CD4-positive, alpha-beta memory T cell (primary cell): ENCODE results near the gene LPP. TPM values are rescaled to one million over a fixed set of nuclear protein-coding genes. Genes with fewer than 3 reads are reported as not detected.
"Not testable (repeated sequence)": the region's sequence is repeated elsewhere in the genome, so short reads cannot be mapped to it uniquely, and the experiment has no call there.

Experiments
- CTCF ChIA-PET: fragments of 350-600 bp; sonication (Branson Sonifier 250); formaldehyde crosslinking; loops from one replicate; lab custom pipeline; 2021; ENCODE audit warnings: inconsistent platforms; ENCODE audit not compliant: partially characterized antibody; lab: Charles Lee
- POLR2A ChIA-PET: fragments of 350-600 bp; sonication (Branson Sonifier 250); formaldehyde crosslinking; loops from one replicate; lab custom pipeline; 2021; ENCODE audit not compliant: partially characterized antibody; lab: Charles Lee
- DNase-seq, 5 donors: peaks; one replicate each; pipeline versions ENCODE4 v3.0.0 to v3.0.0-alpha.2; 2020 to 2022; ENCODE audit warnings: mixed read lengths in 1 of 5
- H3K27ac ChIP-seq: one replicate; pipeline ENCODE4 v1.7.0; 2013; ENCODE audit warnings: low read depth, low read length
- H3K27me3 ChIP-seq: 2 replicates; pipeline ENCODE4 v1.7.0; 2013; ENCODE audit warnings: mild to moderate bottlenecking, low read length, moderate library complexity; ENCODE audit not compliant: insufficient read depth
- H3K36me3 ChIP-seq: 2 replicates; pipeline ENCODE4 v1.7.0; 2013; ENCODE audit warnings: mild to moderate bottlenecking, low read length, moderate library complexity; ENCODE audit not compliant: insufficient read depth
- H3K4me1 ChIP-seq: 2 replicates; pipeline ENCODE4 v1.7.0; 2013; ENCODE audit warnings: mild to moderate bottlenecking, low read length, moderate library complexity; ENCODE audit not compliant: insufficient read depth
- H3K4me3 ChIP-seq, 2 donors: one replicate each; pipeline ENCODE4 v1.7.0; 2013; ENCODE audit warnings: low read length in 2 of 2, mild to moderate bottlenecking in 1 of 2
- H3K9me3 ChIP-seq, 2 donors: one replicate each; pipeline ENCODE4 v1.7.0; 2013; ENCODE audit warnings: low read length in 2 of 2, control low read depth in 1 of 2; ENCODE audit not compliant: control insufficient read depth in 1 of 2
- H3K27ac Mint-ChIP-seq, 7 donors: one replicate each; pipeline ENCODE4 v1.8.0; 2020 to 2021; ENCODE audit warnings: mixed read lengths in 7 of 7, mild to moderate bottlenecking in 6 of 7, inconsistent platforms in 3 of 7, moderate library complexity in 3 of 7
- H3K27me3 Mint-ChIP-seq, 2 donors: one replicate each; pipeline ENCODE4 v1.8.0; 2020 to 2021; ENCODE audit warnings: mixed read lengths in 2 of 2
- H3K36me3 Mint-ChIP-seq, 2 donors: one replicate each; pipeline ENCODE4 v1.8.0; 2020 to 2021; ENCODE audit warnings: mixed read lengths in 2 of 2, inconsistent platforms in 1 of 2, mild to moderate bottlenecking in 1 of 2
- H3K4me1 Mint-ChIP-seq, 4 donors: one replicate each; pipeline ENCODE4 v1.8.0; 2020 to 2021; ENCODE audit warnings: mixed read lengths in 4 of 4, mild to moderate bottlenecking in 1 of 4
- H3K4me3 Mint-ChIP-seq, 8 donors: one replicate each; pipeline ENCODE4 v1.8.0; 2020 to 2021; ENCODE audit warnings: mixed read lengths in 8 of 8, mild to moderate bottlenecking in 7 of 8, moderate library complexity in 6 of 8, inconsistent platforms in 3 of 8
- H3K9me3 Mint-ChIP-seq, 8 donors: one replicate each; pipeline ENCODE4 v1.8.0; 2020 to 2021; ENCODE audit warnings: mixed read lengths in 8 of 8, mild to moderate bottlenecking in 5 of 8, inconsistent platforms in 3 of 8, moderate library complexity in 1 of 8
- intact Hi-C: fragments of 100-400 bp; cut with micrococcal nuclease; formaldehyde crosslinking; loops from one replicate; pipeline ENCODE4 v1.15.1; 2023
- polyA plus RNA-seq, 2 donors: library from polyadenylated mRNA; unstranded; fragments of 300-500 nt; fragmentation: Illumina TruSeq; gene quantifications; one replicate each; pipeline ENCODE4 v1.2.3, GENCODE V29; 2021
- total RNA-seq, 2 experiments: library from RNA; stranded (reverse); gene quantifications; one replicate each; pipeline ENCODE4 v1.2.3, GENCODE V29; 2021

The LPP gene
- total and polyA plus RNA-seq, 4 experiments from 2014 or later, result 10.4 to 27.2 (median 24.7) TPM

GRCh38 chr3:188126934-188127333, 27.0 kb upstream of the LPP start:
- intact Hi-C loops, result no loop called here
- H3K36me3 ChIP-seq, result no peaks in the 10 kb centered on the region
- Mint-ChIP-seq H3K9me3 (no peaks in the 10 kb centered on the region), H3K27ac (no peak overlapping the region), H3K4me1 (peaks cover 0 to 7% (median under 1%) of the 10 kb centered on the region in 4 donors), H3K36me3 (no peaks in the 10 kb centered on the region), H3K27me3 (no peaks in the 10 kb centered on the region), H3K4me3 (no peak overlapping the region)
- no peak overlapping the region for H3K4me3 ChIP-seq
- H3K4me1 ChIP-seq, result no peaks in the 10 kb centered on the region
- no peaks in the 10 kb centered on the region for H3K27me3 ChIP-seq
- H3K9me3 ChIP-seq, result no peaks in the 10 kb centered on the region
- H3K27ac ChIP-seq, result no peak overlapping the region
- POLR2A ChIA-PET, result no interaction called here
- CTCF ChIA-PET, result no interaction called here
- no peak for DNase-seq

GRCh38 chr3:188128905-188129304, 25.1 kb upstream of the LPP start:
- H3K27ac ChIP-seq, result no peak overlapping the region
- H3K27ac Mint-ChIP-seq, result no peak overlapping the region
- no peaks in the 10 kb centered on the region for H3K36me3 ChIP-seq
- DNase-seq, result no peak
- H3K4me3 ChIP-seq, result no peak overlapping the region
- no peaks in the 10 kb centered on the region for H3K27me3 ChIP-seq
- peaks cover 0 to 2% (median 0%) of the 10 kb centered on the region in 4 donors for H3K4me1 Mint-ChIP-seq
- peaks cover 0 to under 1% (median 0%) of the 10 kb centered on the region in 8 donors for H3K9me3 Mint-ChIP-seq
- no peaks in the 10 kb centered on the region for H3K36me3 Mint-ChIP-seq
- no peaks in the 10 kb centered on the region for H3K27me3 Mint-ChIP-seq
- POLR2A ChIA-PET, result no interaction called here
- intact Hi-C loops, result no loop called here
- no peaks in the 10 kb centered on the region for H3K4me1 ChIP-seq
- CTCF ChIA-PET, result no interaction called here
- H3K4me3 Mint-ChIP-seq, result no peak overlapping the region
- no peaks in the 10 kb centered on the region for H3K9me3 ChIP-seq

GRCh38 chr3:188131023-188131422, 22.9 kb upstream of the LPP start:
- H3K4me1 ChIP-seq, CTCF ChIA-PET, H3K4me3 ChIP-seq, H3K4me1 Mint-ChIP-seq, DNase-seq, POLR2A ChIA-PET, H3K36me3 ChIP-seq, H3K27me3 ChIP-seq, H3K27ac ChIP-seq, H3K9me3 Mint-ChIP-seq, H3K4me3 Mint-ChIP-seq, H3K27ac Mint-ChIP-seq, H3K27me3 Mint-ChIP-seq, H3K9me3 ChIP-seq, intact Hi-C loops, H3K36me3 Mint-ChIP-seq: not testable (repeated sequence)

- H3K9me3 ChIP-seq, result no peaks in the 10 kb centered on the region
- Mint-ChIP-seq H3K27me3 (no peaks in the 10 kb centered on the region), H3K27ac (no peak overlapping the region), H3K4me3 (no peak overlapping the region), H3K4me1 (peaks cover 0 to 10% (median 6%) of the 10 kb centered on the region in 4 donors), H3K36me3 (no peaks in the 10 kb centered on the region), H3K9me3 (peaks cover 0 to 3% (median 0%) of the 10 kb centered on the region in 8 donors)
- H3K4me3 ChIP-seq, result no peak overlapping the region
- no peak overlapping the region for H3K27ac ChIP-seq
- no peak for DNase-seq
- intact Hi-C loops, result no loop called here
- H3K4me1 ChIP-seq, result no peaks in the 10 kb centered on the region
- POLR2A ChIA-PET, result no interaction called here
- H3K36me3 ChIP-seq, result no peaks in the 10 kb centered on the region
- CTCF ChIA-PET, result interaction anchor here (0.7 kb wide), 2 partner anchors 78 to 260 kb away, joined by 3 read pairs; no protein-coding TSS in a partner anchor
- no peaks in the 10 kb centered on the region for H3K27me3 ChIP-seq
These were observed 20.7 kb upstream of the LPP start for GRCh38 chr3:188133219-188133618.

GRCh38 chr3:188133646-188134045, 20.3 kb upstream of the LPP start:
- Mint-ChIP-seq H3K27ac (no peak overlapping the region), H3K4me3 (no peak overlapping the region), H3K36me3 (no peaks in the 10 kb centered on the region), H3K27me3 (no peaks in the 10 kb centered on the region), H3K9me3 (peaks cover 0 to 3% (median 0%) of the 10 kb centered on the region in 8 donors), H3K4me1 (peaks cover 0 to 10% (median 6%) of the 10 kb centered on the region in 4 donors)
- intact Hi-C loops, result no loop called here
- Histone ChIP-seq H3K4me3 (no peak overlapping the region), H3K36me3 (no peaks in the 10 kb centered on the region), H3K9me3 (no peaks in the 10 kb centered on the region), H3K27me3 (no peaks in the 10 kb centered on the region), H3K27ac (no peak overlapping the region), H3K4me1 (no peaks in the 10 kb centered on the region)
- ChIA-PET CTCF (interaction anchor here (0.7 kb wide), 2 partner anchors 79 to 260 kb away, joined by 3 read pairs; no protein-coding TSS in a partner anchor), POLR2A (no interaction called here)
- no peak for DNase-seq

- H3K4me1 ChIP-seq, result no peaks in the 10 kb centered on the region
- no peak for DNase-seq
- Mint-ChIP-seq H3K27ac (no peak overlapping the region), H3K4me1 (peaks cover 0 to 10% (median 6%) of the 10 kb centered on the region in 4 donors), H3K9me3 (peaks cover 0 to 3% (median 0%) of the 10 kb centered on the region in 8 donors), H3K36me3 (no peaks in the 10 kb centered on the region), H3K4me3 (no peak overlapping the region), H3K27me3 (no peaks in the 10 kb centered on the region)
- no peaks in the 10 kb centered on the region for H3K27me3 ChIP-seq
- intact Hi-C loops, result no loop called here
- no peak overlapping the region for H3K27ac ChIP-seq
- H3K36me3 ChIP-seq, result no peaks in the 10 kb centered on the region
- POLR2A ChIA-PET, result no interaction called here
- no peaks in the 10 kb centered on the region for H3K9me3 ChIP-seq
- H3K4me3 ChIP-seq, result no peak overlapping the region
- CTCF ChIA-PET, result no interaction called here
These were observed 19.9 kb upstream of the LPP start for GRCh38 chr3:188134079-188134478.

- peaks cover 0 to 3% (median 0%) of the 10 kb centered on the region in 8 donors for H3K9me3 Mint-ChIP-seq
- H3K36me3 ChIP-seq, result no peaks in the 10 kb centered on the region
- ChIA-PET CTCF (interaction anchor here (0.7 kb wide), 1 partner anchor 110 kb away, joined by 4 read pairs; no protein-coding TSS in a partner anchor), POLR2A (no interaction called here)
- H3K4me3 Mint-ChIP-seq, result no peak overlapping the region
- H3K4me1 Mint-ChIP-seq, result peaks cover 0 to 10% (median 6%) of the 10 kb centered on the region in 4 donors
- H3K36me3 Mint-ChIP-seq, result no peaks in the 10 kb centered on the region
- no peaks in the 10 kb centered on the region for H3K4me1 ChIP-seq
- H3K27me3 ChIP-seq, result no peaks in the 10 kb centered on the region
- H3K9me3 ChIP-seq, result no peaks in the 10 kb centered on the region
- H3K4me3 ChIP-seq, result no peak overlapping the region
- no peak overlapping the region for H3K27ac ChIP-seq
- H3K27me3 Mint-ChIP-seq, result no peaks in the 10 kb centered on the region
- intact Hi-C loops, result no loop called here
- DNase-seq, result no peak
- no peak overlapping the region for H3K27ac Mint-ChIP-seq
These were observed 19.1 kb upstream of the LPP start for GRCh38 chr3:188134856-188135255.
